Esophagus squamous epithelium (tissue), 5 donors: ENCODE data around the gene GAS2L2. TPM values are rescaled to one million over a fixed set of nuclear protein-coding genes. Genes with fewer than 3 reads are reported as not detected.

Experiments used
- DNase-seq: peaks from one replicate; lab custom pipeline; 2025; lab: John Stamatoyannopoulos, UW
- H3K27ac ChIP-seq, 4 donors: fragments of 200-600 bp; sonication (generic); one replicate each; pipeline ENCODE4 v1.5.1; 2016 to 2019; ENCODE audit warnings: mild to moderate bottlenecking in 1 of 4
- H3K27me3 ChIP-seq, 4 donors: fragments of 200-600 bp; sonication (generic); 1 replicate in 3 of 4; 2 replicates in 1 of 4; pipeline versions ENCODE4 v1.5.1 to v1.6.0; 2017 to 2021; ENCODE audit warnings: antibody characterized with exemption in 1 of 4
- H3K36me3 ChIP-seq, 3 donors: fragments of 200-600 bp; sonication (generic); one replicate each; pipeline ENCODE4 v1.5.1; 2016 to 2019
- H3K4me1 ChIP-seq, 3 donors: fragments of 200-600 bp; sonication (generic); one replicate each; pipeline ENCODE4 v1.5.1; 2017 to 2019
- H3K4me3 ChIP-seq, 4 donors: fragments of 200-600 bp; sonication (generic); 1 replicate in 3 of 4; 2 replicates in 1 of 4; pipeline ENCODE4 v1.5.1; 2016 to 2019; ENCODE audit warnings: mild to moderate bottlenecking in 2 of 4, moderate library complexity in 1 of 4
- H3K9me3 ChIP-seq, 3 donors: fragments of 200-600 bp; sonication (generic); one replicate each; pipeline ENCODE4 v1.5.1; 2016 to 2019
- POLR2A ChIP-seq, 4 donors: fragments of 450-650 bp; IDR thresholded peaks; one replicate each; pipeline ENCODE4 v1.6.1; 2017; ENCODE audit warnings: antibody characterized with exemption in 4 of 4, mild to moderate bottlenecking in 4 of 4, moderate library complexity in 3 of 4
- WGBS, 2 donors: methylation state at CpG; one replicate each; pipeline ENCODE4 v1.1.5; 2018; 5-methylcytosine and 5-hydroxymethylcytosine counted together
- intact Hi-C: fragments of 100-400 bp; cut with DNase I; formaldehyde crosslinking; loops from one replicate; pipeline ENCODE4 v1.15.0; 2022
- total RNA-seq, 4 donors: library from RNA; depleted of rRNA; stranded (reverse); fragments of >200 nt; gene quantifications; one replicate each; pipeline ENCODE4 v1.1.0, GENCODE V29; 2016
- TF ChIP-seq, protein P1 (sequence below), 6 experiments: fragments of 450-650 bp in 4 of 6; fragments of 200-600 bp in 2 of 6; sonication (generic) in 2 of 6; IDR thresholded peaks; one replicate each; pipeline ENCODE4 v1.5.1; 2016 to 2019; ENCODE audit warnings: antibody characterized with exemption in 6 of 6, mild to moderate bottlenecking in 4 of 6, moderate library complexity in 4 of 6
- donor health status: DM: yes; HTN: yes; CAD: no.

The GAS2L2 gene
- total RNA-seq, 4 donors from 2014 or later, result not detected

DNA sequence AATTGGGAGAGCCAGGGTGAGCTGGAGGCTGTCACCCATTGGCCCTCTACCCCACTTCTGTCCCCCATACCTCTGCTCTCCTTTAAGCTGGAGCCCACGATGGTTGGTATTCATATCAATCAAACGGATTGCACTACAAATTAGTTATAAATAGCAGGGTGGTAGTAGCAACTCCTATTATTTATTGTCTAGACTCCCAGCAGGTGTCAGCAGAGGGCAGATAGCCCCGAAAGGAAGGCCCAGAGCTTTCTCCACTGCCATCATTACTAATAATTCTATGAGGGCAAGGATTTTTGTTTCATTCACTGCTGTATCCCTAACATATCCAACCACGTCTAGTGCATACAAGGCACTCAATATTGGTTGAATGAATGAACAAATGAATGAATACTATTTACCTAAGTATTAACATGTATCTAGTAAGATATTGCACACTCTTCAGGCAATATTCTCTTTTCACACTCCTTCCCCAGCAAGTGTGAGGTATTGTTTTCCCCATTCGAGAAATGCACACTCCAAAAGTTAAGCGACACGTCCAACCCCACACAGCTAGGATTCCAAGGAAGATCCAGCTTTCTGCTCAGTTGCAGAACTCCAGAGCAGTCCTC is 14.0 kb upstream of the GAS2L2 start:
- Histone ChIP-seq H3K36me3 (no peaks in the 10 kb centered on the region), H3K9me3 (no peaks in the 10 kb centered on the region), H3K4me3 (no peak overlapping the region), H3K27me3 (no peaks in the 10 kb centered on the region), H3K4me1 (peaks cover 5 to 20% (median 14%) of the 10 kb centered on the region in 3 donors), H3K27ac (no peak overlapping the region)
- intact Hi-C loops, result no loop called here
- no peak for DNase-seq
- 29 to 45% methylated on average over 7 of the region's 7 CpGs for WGBS, 2 donors
- TF ChIP-seq POLR2A (IDR thresholded peaks at IDR 0.05), result no peak
- TF ChIP-seq, protein P1, sequence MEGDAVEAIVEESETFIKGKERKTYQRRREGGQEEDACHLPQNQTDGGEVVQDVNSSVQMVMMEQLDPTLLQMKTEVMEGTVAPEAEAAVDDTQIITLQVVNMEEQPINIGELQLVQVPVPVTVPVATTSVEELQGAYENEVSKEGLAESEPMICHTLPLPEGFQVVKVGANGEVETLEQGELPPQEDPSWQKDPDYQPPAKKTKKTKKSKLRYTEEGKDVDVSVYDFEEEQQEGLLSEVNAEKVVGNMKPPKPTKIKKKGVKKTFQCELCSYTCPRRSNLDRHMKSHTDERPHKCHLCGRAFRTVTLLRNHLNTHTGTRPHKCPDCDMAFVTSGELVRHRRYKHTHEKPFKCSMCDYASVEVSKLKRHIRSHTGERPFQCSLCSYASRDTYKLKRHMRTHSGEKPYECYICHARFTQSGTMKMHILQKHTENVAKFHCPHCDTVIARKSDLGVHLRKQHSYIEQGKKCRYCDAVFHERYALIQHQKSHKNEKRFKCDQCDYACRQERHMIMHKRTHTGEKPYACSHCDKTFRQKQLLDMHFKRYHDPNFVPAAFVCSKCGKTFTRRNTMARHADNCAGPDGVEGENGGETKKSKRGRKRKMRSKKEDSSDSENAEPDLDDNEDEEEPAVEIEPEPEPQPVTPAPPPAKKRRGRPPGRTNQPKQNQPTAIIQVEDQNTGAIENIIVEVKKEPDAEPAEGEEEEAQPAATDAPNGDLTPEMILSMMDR (IDR thresholded peaks at IDR 0.05), result peak in 5 of 6 experiments; percentile 46 to 71 (median 68)

DNA sequence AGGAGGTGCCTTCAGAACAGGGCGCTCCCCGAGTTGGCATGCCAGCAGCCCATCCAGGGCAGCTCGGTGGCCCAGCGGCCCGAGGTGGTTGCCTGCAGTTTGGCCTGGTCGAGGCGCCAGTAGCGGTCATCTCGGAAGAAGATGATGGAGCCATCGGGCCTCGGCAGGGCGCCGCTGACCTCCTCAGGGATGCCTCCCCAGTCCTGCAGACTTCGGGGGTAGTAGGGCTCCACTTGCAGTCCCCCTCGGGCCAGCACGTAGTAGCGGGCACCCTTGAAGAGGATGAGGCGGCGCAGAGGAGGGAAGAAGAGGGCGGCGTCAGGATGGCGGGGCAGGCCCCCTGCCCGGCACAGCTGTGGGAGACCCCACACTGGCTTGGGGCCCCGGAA is 13.4 kb upstream of the GAS2L2 start:
- no peak overlapping the region for H3K27ac ChIP-seq
- 83 to 89% methylated on average over 5 to 7 of the region's 24 CpGs for WGBS, 2 donors
- TF ChIP-seq, protein P1 (IDR thresholded peaks at IDR 0.05), result no peak
- no peak for TF ChIP-seq POLR2A (IDR thresholded peaks at IDR 0.05)
- intact Hi-C loops, result no loop called here
- H3K4me3 ChIP-seq, result no peak overlapping the region
- H3K27me3 ChIP-seq, result no peaks in the 10 kb centered on the region
- H3K4me1 ChIP-seq, result peaks cover 5 to 20% (median 14%) of the 10 kb centered on the region in 3 donors
- H3K36me3 ChIP-seq, result no peaks in the 10 kb centered on the region
- no peak for DNase-seq
- no peaks in the 10 kb centered on the region for H3K9me3 ChIP-seq

DNA sequence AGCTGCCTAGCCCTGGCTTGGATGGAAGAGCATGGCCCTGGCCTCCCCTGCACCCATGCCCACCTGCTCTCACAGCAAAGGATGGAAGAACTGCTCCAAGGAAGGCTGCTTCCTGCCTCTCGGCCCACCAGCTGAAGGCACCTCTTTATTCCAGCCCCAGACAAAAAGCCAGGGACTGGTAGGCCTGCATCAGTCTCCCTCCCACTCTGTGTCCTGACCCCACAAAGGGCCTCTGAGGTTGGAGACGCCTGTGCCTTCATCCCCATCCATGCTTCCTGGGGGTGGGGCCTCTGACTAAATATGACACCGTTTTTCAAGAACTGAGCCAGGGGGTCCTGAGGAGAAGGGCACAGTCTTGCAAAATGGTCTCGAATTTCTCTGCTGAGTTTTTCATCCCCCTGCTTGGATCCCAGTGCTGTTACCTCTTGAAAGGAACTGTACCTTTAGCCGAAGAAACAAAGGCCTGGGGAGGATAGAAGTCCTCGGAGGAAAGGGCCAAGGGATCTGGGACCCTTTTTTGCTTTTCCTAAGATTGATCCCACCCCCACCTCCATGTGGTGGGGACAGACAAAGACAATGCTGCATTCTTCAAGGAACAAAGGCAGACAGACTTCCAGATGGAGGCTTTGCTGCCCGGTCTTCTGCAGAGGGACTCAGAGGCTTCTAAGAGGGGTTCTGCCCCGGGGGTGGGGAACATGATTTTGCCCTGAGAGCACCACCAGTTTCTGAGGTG is 12.9 kb upstream of the GAS2L2 start:
- TF ChIP-seq POLR2A (IDR thresholded peaks at IDR 0.05), result no peak
- TF ChIP-seq, protein P1 (IDR thresholded peaks at IDR 0.05), result no peak
- DNase-seq, result no peak
- Histone ChIP-seq H3K36me3 (no peaks in the 10 kb centered on the region), H3K27me3 (no peaks in the 10 kb centered on the region), H3K4me3 (no peak overlapping the region), H3K9me3 (no peaks in the 10 kb centered on the region), H3K4me1 (peaks cover 5 to 20% (median 14%) of the 10 kb centered on the region in 3 donors), H3K27ac (no peak overlapping the region)
- intact Hi-C loops, result loop anchor here (2.0 kb wide), 1 partner anchor 39 kb away; no protein-coding TSS in a partner anchor
- WGBS, 2 donors, result 72 to 73% methylated on average over 4 to 8 of the region's 8 CpGs

DNA sequence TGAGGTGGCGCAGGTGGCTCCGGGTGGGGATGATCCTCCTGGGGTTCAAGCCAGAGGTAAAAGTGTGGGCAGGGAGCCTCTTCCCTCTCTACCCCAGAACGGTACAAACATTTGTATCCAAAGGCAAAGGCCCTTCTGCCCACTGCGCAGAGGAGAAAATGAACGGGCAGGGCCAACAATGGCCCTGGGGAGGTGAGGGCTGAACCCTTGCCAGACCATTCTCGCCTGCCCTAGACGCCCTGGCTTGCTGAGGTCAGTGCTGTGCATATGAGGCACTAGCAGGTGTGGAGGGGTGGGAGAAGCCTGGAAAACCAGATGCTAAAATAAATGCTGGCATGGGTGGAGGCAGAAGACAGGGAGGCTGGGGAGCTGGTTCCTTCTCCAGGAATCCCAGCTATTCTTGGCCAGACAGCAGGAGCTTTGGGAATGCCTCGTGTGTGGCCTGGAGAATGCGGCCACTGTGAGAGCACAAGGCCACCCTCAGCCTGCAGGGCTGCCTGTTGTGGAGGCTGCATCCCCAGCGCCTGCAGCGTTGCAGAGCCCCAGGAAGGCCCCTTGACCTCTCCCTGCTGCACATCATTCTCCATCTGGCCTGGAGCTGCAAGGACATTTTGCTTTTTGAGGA is 12.2 kb upstream of the GAS2L2 start:
- Histone ChIP-seq H3K4me3 (no peak overlapping the region), H3K9me3 (no peaks in the 10 kb centered on the region), H3K27ac (peak overlapping the region in 1 of 4 donors; percentile 6), H3K27me3 (no peaks in the 10 kb centered on the region), H3K4me1 (peaks cover 5 to 20% (median 14%) of the 10 kb centered on the region in 3 donors), H3K36me3 (no peaks in the 10 kb centered on the region)
- DNase-seq, result no peak
- TF ChIP-seq, protein P1 (IDR thresholded peaks at IDR 0.05), result no peak
- intact Hi-C loops, result loop anchor here (2.0 kb wide), 1 partner anchor 40 kb away; no protein-coding TSS in a partner anchor
- WGBS, 2 donors, result 59 to 62% methylated on average over 6 to 9 of the region's 11 CpGs
